ENCODE results near the gene EIF6.
A peak's percentile ranks its signal among the peaks of the same experiment; 100 is the strongest.

Gene EIF6

GRCh38 chr20:35312318-35312717 lies 27.7 kb upstream of the EIF6 start:
- no peak for DNase-seq (ENCODE audit: low spot score)

GRCh38 chr20:35311822-35312221 lies 27.2 kb upstream of the EIF6 start:
- DNase-seq (ENCODE audit: low spot score): no peak

GRCh38 chr20:35311409-35311808 lies 26.8 kb upstream of the EIF6 start:
- DNase-seq (ENCODE audit: low spot score): no peak

- DNase-seq (ENCODE audit: low spot score): peak; percentile 38
These were observed 23.4 kb upstream of the EIF6 start for GRCh38 chr20:35307666-35308653.

- DNase-seq (ENCODE audit: low spot score): no peak
These were observed 22.5 kb upstream of the EIF6 start for GRCh38 chr20:35306931-35307517.

- DNase-seq (ENCODE audit: low spot score): no peak
These were observed 21.3 kb upstream of the EIF6 start for GRCh38 chr20:35305682-35306556.

DNA sequence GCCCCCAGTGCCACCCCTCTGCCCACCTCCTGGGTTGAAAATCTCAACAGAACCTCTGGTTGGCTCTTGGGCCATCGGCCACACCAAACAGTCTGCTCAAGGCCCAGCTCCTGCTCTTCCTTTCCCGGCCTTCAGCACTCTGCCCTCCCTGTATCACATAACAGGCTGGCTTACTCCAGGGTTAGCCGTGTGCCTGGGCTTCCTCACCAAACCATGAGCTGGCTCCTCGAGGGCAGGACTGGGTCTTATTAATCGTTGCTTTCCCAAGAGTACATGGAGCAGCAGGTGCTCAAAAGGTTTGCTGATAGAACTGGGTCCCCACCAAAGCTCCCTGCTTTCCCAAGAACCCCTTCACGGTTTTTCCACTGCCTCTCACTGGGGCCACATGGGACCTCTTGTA lies 20.4 kb upstream of the EIF6 start:
- no peak for DNase-seq (ENCODE audit: low spot score)

GRCh38 chr20:35303735-35304491 lies 19.3 kb upstream of the EIF6 start:
- DNase-seq (ENCODE audit: low spot score): peak; percentile 63

GRCh38 chr20:35303382-35303734 lies 18.8 kb upstream of the EIF6 start:
- DNase-seq (ENCODE audit: low spot score): no peak

DNA sequence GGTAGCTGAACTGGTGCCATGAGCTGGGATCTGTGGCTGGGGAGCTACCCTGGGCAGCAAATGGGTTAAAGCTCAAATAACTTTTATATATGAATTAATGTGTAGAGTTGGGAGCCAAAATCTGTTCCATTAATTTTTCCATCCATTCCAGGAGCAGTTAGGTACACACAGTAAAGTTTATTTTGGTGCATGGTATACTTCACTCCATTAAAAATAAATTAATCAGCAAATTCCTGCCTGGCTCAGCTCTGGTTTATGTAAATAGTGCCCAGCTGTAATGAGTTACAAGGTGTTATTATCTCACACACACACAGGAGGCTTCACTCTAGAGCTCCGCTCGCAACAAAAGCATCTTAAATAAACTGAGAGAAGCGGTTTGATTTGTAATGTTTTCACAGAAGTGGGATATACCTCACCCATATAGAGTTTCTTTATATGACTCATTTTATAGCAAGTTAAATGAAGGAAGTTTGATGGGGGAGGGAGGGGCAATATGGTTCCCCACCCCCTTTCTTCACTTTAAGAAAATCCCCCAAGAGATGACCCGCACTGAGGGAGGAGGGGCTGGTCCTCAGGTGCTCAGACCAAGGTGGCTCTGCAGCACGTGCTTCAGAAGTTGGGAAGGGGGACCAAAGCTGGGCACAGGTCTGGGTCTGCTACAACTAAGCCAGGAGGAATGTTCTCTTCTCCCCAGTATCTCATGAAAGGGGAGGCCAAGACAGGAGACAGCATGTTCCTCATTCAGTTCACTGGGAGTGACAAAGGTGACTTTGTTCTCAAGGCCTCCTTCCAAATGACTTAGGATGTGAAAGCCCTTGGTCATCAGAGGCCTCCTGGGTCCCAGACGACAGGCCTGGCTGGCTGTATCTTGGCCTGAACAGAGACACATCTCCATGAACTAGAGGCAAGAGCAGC lies 18.1 kb upstream of the EIF6 start:
- DNase-seq (ENCODE audit: low spot score): no peak

- DNase-seq (ENCODE audit: low spot score): no peak
These were observed 16.9 kb upstream of the EIF6 start for GRCh38 chr20:35301426-35301825.

GRCh38 chr20:35300469-35301262 lies 16.1 kb upstream of the EIF6 start:
- DNase-seq (ENCODE audit: low spot score): no peak

DNA sequence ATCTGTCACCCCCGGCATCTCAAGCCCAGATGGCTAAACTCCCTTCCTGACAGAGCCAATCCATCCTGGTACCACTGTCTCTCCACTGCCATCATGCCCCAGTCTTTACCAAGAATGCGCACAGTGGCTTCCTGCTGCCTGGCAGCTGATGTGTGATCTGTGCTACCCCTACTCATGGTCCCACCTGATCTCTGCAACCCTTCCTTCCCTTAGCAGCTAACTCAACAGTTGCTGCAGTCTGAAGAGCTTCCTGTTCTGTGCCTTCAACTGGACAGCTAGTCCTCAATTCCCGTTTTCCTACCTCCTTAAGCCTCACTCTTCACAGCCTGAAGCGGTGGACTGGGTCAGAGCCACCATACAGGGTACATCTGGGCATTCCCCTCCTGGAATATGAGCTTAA lies 15.2 kb upstream of the EIF6 start:
- no peak for DNase-seq (ENCODE audit: low spot score)

- no peak for DNase-seq (ENCODE audit: low spot score)
These were observed 13.7 kb upstream of the EIF6 start for GRCh38 chr20:35298264-35298663.

DNA sequence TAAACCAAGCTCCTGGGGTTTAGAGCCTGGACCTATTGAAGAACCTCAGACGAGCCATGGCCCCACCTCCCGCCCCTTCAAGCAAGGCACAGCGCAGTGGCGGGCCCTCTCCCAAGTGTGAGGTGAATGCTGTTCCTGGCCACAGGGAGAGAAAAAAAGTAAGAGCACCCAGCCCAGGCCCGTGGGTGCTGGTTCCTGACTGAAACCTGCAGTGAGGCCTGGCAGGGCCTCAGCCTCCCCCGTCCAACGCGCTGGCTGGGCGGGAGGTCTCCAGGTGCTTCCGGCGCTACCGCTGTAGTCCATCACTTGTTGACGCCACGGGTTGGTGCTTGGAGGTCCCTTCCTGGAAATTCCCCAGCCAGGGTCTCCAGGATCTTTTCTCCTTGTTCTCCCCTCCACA lies 13.2 kb upstream of the EIF6 start:
- no peak for DNase-seq (ENCODE audit: low spot score)

DNA sequence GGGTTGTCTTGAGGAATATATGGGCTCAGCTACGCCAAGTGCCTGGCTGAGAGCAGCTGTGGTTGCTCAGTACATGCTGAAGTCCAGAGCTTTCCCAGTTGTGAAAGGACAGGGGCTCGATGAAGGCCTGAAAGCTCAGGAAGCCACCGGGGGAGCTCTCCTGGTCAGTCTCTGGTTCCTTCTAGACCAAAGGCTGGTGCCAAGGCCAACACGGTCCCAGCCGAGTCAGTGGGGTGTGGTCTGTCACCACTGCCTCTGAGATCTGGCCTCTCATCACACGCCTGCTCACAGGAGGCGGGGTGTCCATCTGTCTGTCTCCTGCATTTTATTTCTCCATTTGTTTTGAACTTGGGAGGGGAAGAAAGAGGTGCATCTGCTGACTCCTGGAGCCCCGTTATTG lies 12.6 kb upstream of the EIF6 start:
- no peak for DNase-seq (ENCODE audit: low spot score)

GRCh38 chr20:35296101-35296554 lies 11.6 kb upstream of the EIF6 start:
- no peak for DNase-seq (ENCODE audit: low spot score)

DNA sequence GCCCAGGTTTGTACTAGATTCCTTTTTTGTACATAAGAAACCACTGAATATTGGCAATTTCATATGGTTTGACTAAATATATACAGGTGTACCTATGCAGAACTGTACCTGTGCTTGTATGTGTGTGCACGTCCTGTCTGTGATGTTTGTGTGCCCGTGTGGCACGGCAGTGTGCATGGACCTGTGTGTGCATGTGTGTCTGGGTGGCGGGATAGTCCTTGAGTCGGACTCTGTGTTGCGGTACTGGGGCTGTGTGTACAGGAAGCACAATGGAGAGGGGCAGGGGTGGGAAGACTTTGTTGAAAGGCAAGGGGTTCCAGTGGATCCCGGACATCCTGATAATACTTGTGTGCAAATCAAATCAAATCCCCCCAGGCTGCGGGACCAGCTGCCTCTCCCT lies 11.1 kb upstream of the EIF6 start:
- no peak for DNase-seq (ENCODE audit: low spot score)

- no peak for DNase-seq (ENCODE audit: low spot score)
These were observed 10.5 kb upstream of the EIF6 start for GRCh38 chr20:35295058-35295457.

DNA sequence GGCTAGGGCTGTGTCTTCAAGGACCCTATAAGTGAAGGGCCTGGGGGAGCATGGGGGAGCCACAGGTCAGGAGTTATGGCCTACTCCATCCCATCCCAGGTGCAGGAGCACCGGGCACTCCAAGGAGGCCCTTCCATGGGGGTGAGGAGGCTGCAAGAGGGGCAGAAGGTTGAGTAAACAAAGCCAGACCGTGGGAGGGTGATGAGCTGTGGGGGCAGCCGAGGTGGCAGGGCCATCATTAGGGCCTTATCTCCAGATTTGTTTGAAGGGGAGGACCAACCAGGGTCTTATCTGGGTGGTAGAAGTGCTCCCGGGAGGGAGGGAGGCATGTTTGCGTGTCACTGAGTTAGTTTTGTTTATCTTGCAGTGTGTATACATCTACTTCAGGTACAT lies 9.7 kb upstream of the EIF6 start:
- no peak for DNase-seq (ENCODE audit: low spot score)

Data from putamen (tissue), 1 donor.